OCI-LY7 (cell line): ENCODE results near the gene TRIM46. TPM values are rescaled to one million over a fixed set of nuclear protein-coding genes. Genes with fewer than 3 reads are reported as not detected.

Source experiments
- BruUV-seq: library from RNA; stranded (reverse); fragments of 400-500 nt; replicated peaks from 2 replicates; lab custom pipeline; 2021; lab: Mats Ljungman, UMichigan
- CTCF ChIA-PET: fragments of 300-600 bp; sonication (Branson Sonifier 250); formaldehyde crosslinking; loops from one replicate; lab custom pipeline; 2022; ENCODE audit warnings: antibody characterized with exemption; ENCODE audit not compliant: unreplicated experiment; lab: Charles Lee
- POLR2A ChIA-PET: fragments of 300-600 bp; sonication (Branson Sonifier 250); formaldehyde crosslinking; loops from one replicate; lab custom pipeline; 2022; ENCODE audit warnings: antibody characterized with exemption; lab: Charles Lee
- DNase-seq: peaks from one replicate; pipeline ENCODE4 v3.0.0-alpha.2; 2015; ENCODE audit warnings: low spot score
- H2AFZ ChIP-seq: fragments of 200-600 bp; sonication (generic), shearing (Covaris generic); 2 replicates; pipeline ENCODE4 v1.6.1; 2014; ENCODE audit warnings: mild to moderate bottlenecking, antibody characterized with exemption, low read length, moderate library complexity
- H3K27ac ChIP-seq: fragments of 200-600 bp; sonication (generic); 2 replicates; pipeline ENCODE4 v1.5.1; 2014; ENCODE audit warnings: mixed run types, low read depth, mild to moderate bottlenecking, moderate library complexity, low read length, inconsistent platforms; ENCODE audit not compliant: poor library complexity, severe bottlenecking
- H3K36me3 ChIP-seq: fragments of 200-600 bp; sonication (generic); 2 replicates; pipeline ENCODE4 v1.6.1; 2014; ENCODE audit warnings: mild to moderate bottlenecking, antibody characterized with exemption, low read length, moderate library complexity, mixed read lengths; ENCODE audit not compliant: insufficient read depth
- H3K4me1 ChIP-seq: fragments of 200-600 bp; sonication (generic); 2 replicates; pipeline ENCODE4 v1.5.1; 2014; ENCODE audit warnings: mild to moderate bottlenecking, low read length; ENCODE audit not compliant: insufficient read depth, poor library complexity, severe bottlenecking
- H3K4me2 ChIP-seq: fragments of 200-600 bp; sonication (generic); 2 replicates; pipeline ENCODE4 v1.6.1; 2014; ENCODE audit warnings: mild to moderate bottlenecking, low read length
- H3K4me3 ChIP-seq: fragments of 200-600 bp; sonication (generic); 2 replicates; pipeline ENCODE4 v1.5.1; 2014; ENCODE audit warnings: mild to moderate bottlenecking, low read depth, low read length; ENCODE audit not compliant: poor library complexity, severe bottlenecking
- H3K79me2 ChIP-seq: fragments of 200-600 bp; sonication (generic); 2 replicates; pipeline ENCODE4 v1.6.1; 2016; ENCODE audit warnings: low read depth, mild to moderate bottlenecking, low read length, moderate library complexity, mixed read lengths; ENCODE audit not compliant: insufficient read depth
- H3K9me2 ChIP-seq: fragments of 200-600 bp; sonication (generic); 2 replicates; pipeline ENCODE4 v1.6.1; 2016; ENCODE audit warnings: mild to moderate bottlenecking, low read length, mixed read lengths; ENCODE audit not compliant: insufficient read depth
- H3K9me3 ChIP-seq: fragments of 200-600 bp; sonication (generic); 2 replicates; pipeline ENCODE4 v1.6.1; 2014; ENCODE audit warnings: mild to moderate bottlenecking, mixed run types, low read length, mixed read lengths
- H4K20me1 ChIP-seq: fragments of 200-600 bp; sonication (generic); 2 replicates; pipeline ENCODE4 v1.6.1; 2014; ENCODE audit warnings: mild to moderate bottlenecking, antibody characterized with exemption, low read length, moderate library complexity, mixed read lengths; ENCODE audit not compliant: insufficient read depth
- CTCF ChIP-seq: fragments of 200-600 bp; sonication (generic); conservative IDR thresholded peaks from 2 replicates; pipeline ENCODE4 v1.5.1; 2014; ENCODE audit warnings: mild to moderate bottlenecking, antibody characterized with exemption, low read length, moderate library complexity, mixed read lengths
- EZH2phosphoT487 ChIP-seq: fragments of 200-600 bp; sonication (generic); IDR thresholded peaks from 2 replicates; pipeline ENCODE4 v1.6.1; 2018; ENCODE audit warnings: low read depth, borderline replicate concordance, mild to moderate bottlenecking, mixed run types, antibody characterized with exemption, low read length, moderate library complexity, mixed read lengths
- intact Hi-C: fragments of 100-400 bp; cut with micrococcal nuclease; formaldehyde crosslinking; loops from one replicate; pipeline ENCODE4 v1.10.0; 2022; ENCODE audit not compliant: unreplicated experiment
- total RNA-seq, 2 experiments: library from RNA; depleted of rRNA in 1 of 2; stranded (reverse); fragments of >200 nt in 1 of 2; shearing (Covaris generic) in 1 of 2; gene quantifications; 2 replicates each; pipeline ENCODE4 v1.2.3, GENCODE V29; 2014 to 2022

Gene TRIM46
- total RNA-seq, 2 experiments from 2014 or later: 3.1 to 4.5 TPM

- intact Hi-C loops: no loop called here
- Histone ChIP-seq H3K27ac (peak overlapping the region; percentile 67), H3K36me3 (peaks cover 13% of the 10 kb centered on the region; the same call in 1 of the 2 replicates), H3K4me2 (peak overlapping the region; percentile 91), H3K79me2 (peaks cover 5% of the 10 kb centered on the region; the same call in 1 of the 2 replicates), H3K9me2 (no peaks in the 10 kb centered on the region), H3K9me3 (no peaks in the 10 kb centered on the region), H3K4me3 (peak overlapping the region; percentile 81), H2AFZ (peak overlapping the region; percentile 65; the same call in 1 of the 2 replicates), H4K20me1 (no peaks in the 10 kb centered on the region), H3K4me1 (peaks cover 25% of the 10 kb centered on the region)
- CTCF ChIA-PET: no interaction called here
- TF ChIP-seq EZH2phosphoT487 (no peak), CTCF (no peak)
- POLR2A ChIA-PET: interaction anchor here (0.6 to 1.4 kb wide), 2 partner anchors 16 to 89 kb away, joined by 3 read pairs; no protein-coding TSS in a partner anchor
- BruUV-seq: TSS peak; percentile 80
- DNase-seq: no peak
Measured at GRCh38 chr1:155134880-155135414, 38.7 kb upstream of the TRIM46 start.

- Histone ChIP-seq H3K4me2 (peak within 1 kb of the TSS; percentile 91), H3K27ac (peak within 1 kb of the TSS; percentile 67), H3K4me1 (peaks cover 25% of the 10 kb centered on the region), H2AFZ (peak within 1 kb of the TSS; percentile 65; the same call in 1 of the 2 replicates), H3K36me3 (peaks cover 13% of the 10 kb centered on the region; the same call in 1 of the 2 replicates), H3K4me3 (peak within 1 kb of the TSS; percentile 81), H4K20me1 (no peaks in the 10 kb centered on the region), H3K9me2 (no peaks in the 10 kb centered on the region), H3K79me2 (peaks cover 7% of the 10 kb centered on the region; the same call in 1 of the 2 replicates), H3K9me3 (no peaks in the 10 kb centered on the region)
- DNase-seq: peak; percentile 92
- no TSS peak for BruUV-seq
- TF ChIP-seq CTCF (0 out of 2 replicates have a peak, but pooled peaks have one; percentile 16), EZH2phosphoT487 (no peak)
- ChIA-PET CTCF (no interaction called here), POLR2A (interaction anchor here (0.5 to 1.4 kb wide), 2 partner anchors 16 to 1136 kb away, joined by 3 read pairs; no protein-coding TSS in a partner anchor)
- intact Hi-C loops: no loop called here
Measured at GRCh38 chr1:155135415-155136028, 38.1 kb upstream of the TRIM46 start, which contains the start of gene SLC50A1. Gene SLC50A1, plus strand, starts transcription at chr1:155135852. Its CDS starts 60 bp downstream, at chr1:155135912.
